Upper lobe of right lung (tissue), 1 donor: ENCODE results near the gene COL16A1. TPM values are rescaled to one million over a fixed set of nuclear protein-coding genes. Genes with fewer than 3 reads are reported as not detected.

Experiments
- ATAC-seq: fragments of 200-7000 bp; cut with Tn5 transposase; one replicate; pipeline ENCODE4 v1.9.1; 2020; ENCODE audit warnings: mild to moderate bottlenecking, moderate library complexity
- DNase-seq: peaks from one replicate; pipeline ENCODE4 v3.0.0-alpha.2; 2020
- H3K27ac ChIP-seq: fragments of 200-600 bp; one replicate; pipeline ENCODE4 v1.8.0; 2022
- H3K27me3 ChIP-seq: fragments of 200-600 bp; one replicate; pipeline ENCODE4 v1.8.0; 2022; ENCODE audit warnings: mild to moderate bottlenecking
- H3K36me3 ChIP-seq: fragments of 200-600 bp; one replicate; pipeline ENCODE4 v1.8.0; 2022
- H3K4me1 ChIP-seq: fragments of 200-600 bp; one replicate; pipeline ENCODE4 v1.8.0; 2022
- H3K4me3 ChIP-seq: fragments of 200-600 bp; one replicate; pipeline ENCODE4 v1.8.0; 2022; ENCODE audit warnings: mild to moderate bottlenecking
- H3K9me3 ChIP-seq: fragments of 200-600 bp; one replicate; pipeline ENCODE4 v1.8.0; 2022
- CTCF ChIP-seq: fragments of 200-600 bp; IDR thresholded peaks from one replicate; pipeline ENCODE4 v1.8.0; 2022; ENCODE audit warnings: antibody characterized with exemption
- intact Hi-C: fragments of 100-400 bp; cut with DNase I; formaldehyde crosslinking; loops from one replicate; pipeline ENCODE4 v1.11.0; 2022
- total RNA-seq: library from RNA; stranded (reverse); fragmentation: NEBNext Ultra II Directional; extraction: Animal tissue kit (Norgen Biotek cat#: 25700); gene quantifications from one replicate; pipeline ENCODE4 v1.2.1, GENCODE V29; 2021
- donor health status: DM: no; HTN: yes; CAD: no; lungs with severe emphysema.

The COL16A1 gene
- total RNA-seq, 1 donor from 2014 or later, result 28.9 TPM

- intact Hi-C loops, result no loop called here
- DNase-seq, result no peak
- Histone ChIP-seq H3K27me3 (no peaks in the 10 kb centered on the region), H3K27ac (no peak overlapping the region), H3K36me3 (no peaks in the 10 kb centered on the region), H3K9me3 (no peaks in the 10 kb centered on the region), H3K4me1 (no peaks in the 10 kb centered on the region), H3K4me3 (no peak overlapping the region)
- TF ChIP-seq CTCF, result peak; percentile 63
- peak; percentile 74 for ATAC-seq
Measured at GRCh38 chr1:31745096-31745945, 41.5 kb upstream of the COL16A1 start.

- H3K4me3 ChIP-seq, result no peak overlapping the region
- ATAC-seq, result no peak
- intact Hi-C loops, result no loop called here
- H3K27me3 ChIP-seq, result no peaks in the 10 kb centered on the region
- H3K9me3 ChIP-seq, result no peaks in the 10 kb centered on the region
- TF ChIP-seq CTCF, result no peak
- no peaks in the 10 kb centered on the region for H3K4me1 ChIP-seq
- no peak overlapping the region for H3K27ac ChIP-seq
- no peaks in the 10 kb centered on the region for H3K36me3 ChIP-seq
- no peak for DNase-seq
Measured at GRCh38 chr1:31744165-31744888, 40.5 kb upstream of the COL16A1 start.

DNA sequence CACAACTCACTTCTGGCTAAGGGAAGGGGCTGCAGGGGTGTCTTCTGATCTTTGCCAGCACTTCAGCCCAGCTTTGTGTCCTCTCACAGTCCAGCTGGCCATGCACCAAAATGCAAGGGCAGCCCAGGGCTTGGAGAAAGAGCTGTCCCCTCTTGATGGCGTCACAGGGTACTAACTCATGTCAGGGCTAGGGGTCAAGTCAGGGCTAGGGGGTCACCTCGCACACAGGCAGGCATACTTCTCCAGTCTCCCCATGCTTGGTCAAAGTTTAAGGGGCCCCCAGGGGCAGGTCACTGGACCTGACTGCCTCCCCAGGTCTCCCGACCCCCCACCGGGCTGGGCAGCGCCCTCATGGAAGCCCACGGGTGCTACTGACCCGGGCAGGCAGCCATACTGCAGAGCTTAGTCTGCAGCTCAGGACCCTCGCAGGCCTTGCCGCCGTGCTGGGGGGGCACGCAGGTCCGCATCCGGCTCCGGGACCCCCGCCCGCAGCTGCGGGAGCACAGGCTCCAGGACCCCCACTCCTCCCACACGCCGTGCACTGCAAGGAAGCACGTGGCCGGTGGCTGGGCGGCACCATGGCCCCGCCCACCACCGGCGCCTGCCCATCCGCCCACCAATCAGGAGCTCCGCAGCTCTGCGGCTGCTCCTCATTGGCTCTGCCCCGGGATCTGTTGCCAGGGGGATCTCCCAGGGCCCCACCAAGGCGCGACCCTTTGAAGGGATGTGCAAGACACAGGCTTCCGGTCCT lies 38.8 kb upstream of the COL16A1 start:
- no peaks in the 10 kb centered on the region for H3K9me3 ChIP-seq
- H3K36me3 ChIP-seq, result no peaks in the 10 kb centered on the region
- DNase-seq (no peak), ATAC-seq (no peak)
- H3K4me3 ChIP-seq, result no peak overlapping the region
- no peak overlapping the region for H3K27ac ChIP-seq
- intact Hi-C loops, result no loop called here
- no peak for TF ChIP-seq CTCF
- no peaks in the 10 kb centered on the region for H3K4me1 ChIP-seq
- H3K27me3 ChIP-seq, result no peaks in the 10 kb centered on the region

- no peaks in the 10 kb centered on the region for H3K9me3 ChIP-seq
- no peaks in the 10 kb centered on the region for H3K36me3 ChIP-seq
- DNase-seq (no peak), ATAC-seq (peak; percentile 36)
- no peak overlapping the region for H3K4me3 ChIP-seq
- TF ChIP-seq CTCF, result no peak
- intact Hi-C loops, result no loop called here
- no peaks in the 10 kb centered on the region for H3K4me1 ChIP-seq
- H3K27ac ChIP-seq, result no peak overlapping the region
- no peaks in the 10 kb centered on the region for H3K27me3 ChIP-seq
Measured at GRCh38 chr1:31739346-31739745, 35.5 kb upstream of the COL16A1 start.

- H3K27ac ChIP-seq, result no peak overlapping the region
- DNase-seq (no peak), ATAC-seq (peak; percentile 43)
- no peaks in the 10 kb centered on the region for H3K27me3 ChIP-seq
- TF ChIP-seq CTCF, result no peak
- intact Hi-C loops, result no loop called here
- no peaks in the 10 kb centered on the region for H3K4me1 ChIP-seq
- no peaks in the 10 kb centered on the region for H3K36me3 ChIP-seq
- no peaks in the 10 kb centered on the region for H3K9me3 ChIP-seq
- H3K4me3 ChIP-seq, result no peak overlapping the region
Measured at GRCh38 chr1:31736675-31737074, 32.9 kb upstream of the COL16A1 start.
